Measurements from ENCODE around the gene TPCN1.

TPCN1 gene

GRCh38 chr12:113347107-113347506 lies 125.8 kb downstream of the TPCN1 start:
- no peak for DNase-seq

GRCh38 chr12:113347892-113348291 lies 126.6 kb downstream of the TPCN1 start:
- no peak for DNase-seq
